ENCODE data around the gene RNGTT. TPM values are rescaled to one million over a fixed set of nuclear protein-coding genes. Genes with fewer than 3 reads are reported as not detected.
"Not testable (repeated sequence)": the region's sequence is repeated elsewhere in the genome, so short reads cannot be mapped to it uniquely, and the experiment has no call there.

The RNGTT gene
- total RNA-seq, 6 experiments from 2014 or later: 16.0 to 17.4 (median 16.8) TPM

- Mint-ChIP-seq H3K4me3 (no peak overlapping the region), H3K27me3 (ENCODE audit: insufficient read depth) (no peaks in the 10 kb centered on the region; the same call in 1 of the 2 replicates), H3K27ac (no peak overlapping the region), H3K9me3 (peaks cover 7% of the 10 kb centered on the region), H3K4me1 (ENCODE audit: low read depth) (peaks cover 24% of the 10 kb centered on the region), H3K36me3 (ENCODE audit: low read depth) (peaks cover 29% of the 10 kb centered on the region)
- DNase-seq: no peak
- TF ChIP-seq CTCF (IDR thresholded peaks at IDR 0.05): no peak
Observed at GRCh38 chr6:88840796-88841539, 122.5 kb downstream of the RNGTT start.

GRCh38 chr6:88840289-88840688, 123.1 kb downstream of the RNGTT start:
- Mint-ChIP-seq H3K36me3 (ENCODE audit: low read depth) (peaks cover 32% of the 10 kb centered on the region), H3K4me1 (ENCODE audit: low read depth) (peaks cover 24% of the 10 kb centered on the region), H3K27me3 (ENCODE audit: insufficient read depth) (no peaks in the 10 kb centered on the region; the same call in 1 of the 2 replicates), H3K4me3 (no peak overlapping the region), H3K27ac (no peak overlapping the region), H3K9me3 (peaks cover 8% of the 10 kb centered on the region)
- DNase-seq: no peak
- no peak for TF ChIP-seq CTCF (IDR thresholded peaks at IDR 0.05)

GRCh38 chr6:88839280-88839679, 124.1 kb downstream of the RNGTT start:
- Mint-ChIP-seq H3K27ac (no peak overlapping the region), H3K4me3 (no peak overlapping the region), H3K4me1 (ENCODE audit: low read depth) (peaks cover 24% of the 10 kb centered on the region), H3K9me3 (peaks cover 16% of the 10 kb centered on the region), H3K27me3 (ENCODE audit: insufficient read depth) (no peaks in the 10 kb centered on the region; the same call in 1 of the 2 replicates), H3K36me3 (ENCODE audit: low read depth) (peaks cover 39% of the 10 kb centered on the region)
- no peak for DNase-seq
- no peak for TF ChIP-seq CTCF (IDR thresholded peaks at IDR 0.05)

GRCh38 chr6:88835210-88835609, 128.2 kb downstream of the RNGTT start:
- Mint-ChIP-seq H3K36me3 (ENCODE audit: low read depth) (peaks cover 71% of the 10 kb centered on the region), H3K4me1 (ENCODE audit: low read depth) (no peaks in the 10 kb centered on the region), H3K9me3 (peaks cover 54% of the 10 kb centered on the region), H3K27ac (no peak overlapping the region), H3K27me3 (ENCODE audit: insufficient read depth) (no peaks in the 10 kb centered on the region; the same call in 1 of the 2 replicates), H3K4me3 (no peak overlapping the region)
- DNase-seq: no peak
- no peak for TF ChIP-seq CTCF (IDR thresholded peaks at IDR 0.05)

GRCh38 chr6:88833071-88833470, 130.3 kb downstream of the RNGTT start:
- peaks cover 68% of the 10 kb centered on the region for H3K9me3 Mint-ChIP-seq
- H3K36me3 Mint-ChIP-seq (ENCODE audit: low read depth): peaks cover 82% of the 10 kb centered on the region
- H3K27me3 Mint-ChIP-seq (ENCODE audit: insufficient read depth); H3K27ac Mint-ChIP-seq; H3K4me1 Mint-ChIP-seq (ENCODE audit: low read depth); DNase-seq; H3K4me3 Mint-ChIP-seq: not testable (repeated sequence)

- peaks cover 13% of the 10 kb centered on the region for H3K4me1 Mint-ChIP-seq (ENCODE audit: low read depth)
- not testable (repeated sequence) for H3K27me3 Mint-ChIP-seq (ENCODE audit: insufficient read depth); DNase-seq; H3K4me3 Mint-ChIP-seq; H3K27ac Mint-ChIP-seq
- H3K9me3 Mint-ChIP-seq: peaks cover 38% of the 10 kb centered on the region
- peaks cover 48% of the 10 kb centered on the region for H3K36me3 Mint-ChIP-seq (ENCODE audit: low read depth)
Observed at GRCh38 chr6:88827599-88827998, 135.8 kb downstream of the RNGTT start.

Measured in HFFc6 (cell line).